Coronary artery (tissue), 2 donors: ENCODE measurements around the gene SRPX.

Experiments used
- DNase-seq: peaks from one replicate; pipeline ENCODE4 v3.0.0-alpha.2; 2017; ENCODE audit warnings: low spot score
- H3K27ac ChIP-seq, 2 donors: fragments of 200-600 bp; sonication (generic); one replicate each; pipeline ENCODE4 v1.5.1; 2016 to 2019
- H3K4me3 ChIP-seq: fragments of 200-600 bp; sonication (generic); 2 replicates; pipeline ENCODE4 v1.5.1; 2016; ENCODE audit warnings: mild to moderate bottlenecking, moderate library complexity
- CTCF ChIP-seq: fragments of 200-600 bp; sonication (generic); IDR thresholded peaks from one replicate; pipeline ENCODE4 v1.5.1; 2019; ENCODE audit warnings: antibody characterized with exemption

The SRPX gene

GRCh38 chrX:38099688-38100087 is 121.0 kb downstream of the SRPX start:
- Histone ChIP-seq H3K27ac (no peak overlapping the region), H3K4me3 (no peak overlapping the region)
- no peak for TF ChIP-seq CTCF
- no peak for DNase-seq
